Aorta (tissue), 5 donors: ENCODE measurements around the gene FAM90A1. TPM values are rescaled to one million over a fixed set of nuclear protein-coding genes. Genes with fewer than 3 reads are reported as not detected.
"Not testable (repeated sequence)": the region's sequence is repeated elsewhere in the genome, so short reads cannot be mapped to it uniquely, and the experiment has no call there.

ENCODE experiments used
- ATAC-seq: fragments of 200-7000 bp; cut with Tn5 transposase; one replicate; pipeline ENCODE4 v1.9.1; 2022; ENCODE audit warnings: moderate library complexity; ENCODE audit not compliant: low FRiP score
- DNase-seq, 2 donors: peaks; one replicate each; pipeline ENCODE4 v3.0.0-alpha.2; 2020
- H3K27ac ChIP-seq, 2 donors: one replicate each; pipeline ENCODE4 v1.5.1; 2013; ENCODE audit warnings: low read length in 2 of 2, mild to moderate bottlenecking in 2 of 2, moderate library complexity in 2 of 2, control low read depth in 1 of 2, inconsistent platforms in 1 of 2, low read depth in 1 of 2
- H3K27me3 ChIP-seq, 2 donors: one replicate each; pipeline ENCODE4 v1.6.1; 2013; ENCODE audit warnings: control low read depth in 1 of 2, low read length in 1 of 2, mild to moderate bottlenecking in 1 of 2, moderate library complexity in 1 of 2; ENCODE audit not compliant: insufficient read depth in 2 of 2, control insufficient read depth in 1 of 2
- H3K36me3 ChIP-seq, 2 donors: one replicate each; pipeline ENCODE4 v1.6.1; 2013; ENCODE audit warnings: control low read depth in 1 of 2, low read length in 1 of 2, mild to moderate bottlenecking in 1 of 2; ENCODE audit not compliant: insufficient read depth in 2 of 2, control insufficient read depth in 1 of 2
- H3K4me1 ChIP-seq, 2 donors: one replicate each; pipeline ENCODE4 v1.6.1; 2013; ENCODE audit warnings: low read length in 2 of 2, control low read depth in 1 of 2, mild to moderate bottlenecking in 1 of 2, moderate library complexity in 1 of 2; ENCODE audit not compliant: insufficient read depth in 2 of 2, control insufficient read depth in 1 of 2
- H3K4me3 ChIP-seq, 2 donors: one replicate each; pipeline ENCODE4 v1.5.1; 2013; ENCODE audit warnings: low read length in 2 of 2, control low read depth in 1 of 2, mild to moderate bottlenecking in 1 of 2
- H3K9me3 ChIP-seq: one replicate; pipeline ENCODE4 v1.6.1; 2013; ENCODE audit warnings: mild to moderate bottlenecking, low read length; ENCODE audit not compliant: control insufficient read depth
- WGBS, 2 donors: extraction: QIAGEN DNeasy Blood & Tissue Kit; methylation state at CpG; one replicate each; pipeline ENCODE4 v1.1.7; 2013; 5-methylcytosine and 5-hydroxymethylcytosine counted together
- intact Hi-C, 2 donors: fragments of 100-400 bp; cut with DNase I; formaldehyde crosslinking; loops; one replicate each; pipeline versions ENCODE4 v1.14.2 to v1.15.0; 2022
- polyA plus RNA-seq, 2 donors: library from polyadenylated mRNA; stranded (reverse); fragments of 200-250 nt; gene quantifications; one replicate each; pipeline ENCODE4 v1.2.3, GENCODE V29; 2013
- total RNA-seq, 2 donors: library from RNA; stranded (reverse); fragmentation: NEBNext Ultra II Directional; extraction: Animal tissue kit (Norgen Biotek cat#: 25700); gene quantifications; one replicate each; pipeline ENCODE4 v1.2.1, GENCODE V29; 2021
- donor health status: healthy with polysubstance abuse.
- donor health status: Bipolar disorder and iron deficiency.
- donor health status: DM: no; HTN: no; CAD: no.
- donor health status: DM: no; HTN: no; CAD: no.
- donor health status: DM: yes; HTN: yes; CAD: no.

FAM90A1 gene
- total and polyA plus RNA-seq, 4 donors = 0.13 to 0.32 (median 0.27) TPM; not detected in 1

DNA sequence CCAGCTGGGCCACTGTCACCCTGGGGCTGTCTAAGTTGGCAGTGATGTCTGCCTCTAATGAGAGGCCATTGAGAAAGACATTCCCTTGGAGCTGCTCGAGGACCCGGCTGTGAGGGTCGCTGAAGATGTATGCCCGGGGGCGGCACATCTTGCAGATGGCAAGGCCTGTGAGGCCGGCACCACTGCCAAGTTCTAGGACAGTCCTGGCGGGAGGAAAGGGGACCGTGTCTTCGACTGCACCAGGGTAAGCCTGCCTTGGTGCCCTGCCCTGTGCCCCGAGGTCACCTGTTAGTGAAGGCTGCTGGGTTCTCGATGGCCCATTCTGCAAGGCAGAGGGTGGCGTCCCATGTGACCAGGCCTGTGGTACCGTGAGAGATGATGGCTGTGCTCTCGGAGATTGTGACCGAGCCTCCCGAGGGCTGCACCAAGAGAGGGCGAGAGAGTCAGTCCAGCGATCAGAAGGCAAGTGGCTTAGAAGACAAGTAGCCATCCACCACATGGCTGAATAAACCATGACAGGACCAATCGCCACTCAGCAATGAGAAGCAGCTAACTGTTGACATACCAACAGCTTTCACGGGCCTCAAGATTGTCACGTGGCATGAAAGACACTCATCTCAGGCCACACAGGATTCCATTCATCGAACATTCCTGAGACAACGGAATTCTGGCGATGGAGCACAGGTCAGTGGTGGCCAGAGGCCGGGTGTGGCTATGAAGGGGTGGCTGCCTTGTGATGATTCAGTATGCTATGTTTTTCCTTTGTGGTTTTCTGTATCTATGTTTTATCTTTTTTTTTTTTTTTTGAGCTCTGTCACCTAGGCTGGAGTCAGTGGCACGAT lies 8.1 kb upstream of the FAM90A1 start:
- H3K36me3 ChIP-seq, H3K4me1 ChIP-seq, H3K9me3 ChIP-seq, ATAC-seq, H3K4me3 ChIP-seq, H3K27me3 ChIP-seq, H3K27ac ChIP-seq, DNase-seq: not testable (repeated sequence)
- WGBS, 2 donors = 86 to 91% methylated on average over 26 of the region's 26 CpGs
- intact Hi-C loops = loop anchor here (2.0 to 5.0 kb wide), 2 partner anchors 127 to 128 kb away; no protein-coding TSS in a partner anchor

DNA sequence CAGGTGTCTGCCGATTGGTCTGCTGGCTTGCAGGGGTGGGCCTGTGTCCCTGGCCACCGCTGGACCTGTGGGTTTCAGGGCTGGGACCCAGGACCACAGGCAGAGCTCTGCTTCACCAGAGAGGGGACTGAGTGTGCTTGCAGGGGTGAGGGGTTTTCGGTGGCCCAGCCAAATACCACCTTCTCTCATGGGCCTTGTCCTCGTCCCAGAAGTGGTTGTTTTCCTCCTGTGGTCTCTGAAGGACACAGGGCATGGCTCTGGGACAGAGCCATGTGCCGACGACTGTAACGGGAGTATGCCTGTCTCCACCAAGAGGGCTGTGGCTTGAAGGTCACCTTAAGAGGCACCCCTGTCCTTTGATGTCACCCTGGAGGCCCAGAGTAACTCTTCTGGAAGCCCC lies 7.3 kb upstream of the FAM90A1 start:
- H3K27me3 ChIP-seq, H3K27ac ChIP-seq, H3K9me3 ChIP-seq, H3K36me3 ChIP-seq, H3K4me3 ChIP-seq, DNase-seq, ATAC-seq, H3K4me1 ChIP-seq: not testable (repeated sequence)
- 75 to 84% methylated on average over 7 of the region's 7 CpGs for WGBS, 2 donors
- intact Hi-C loops = loop anchor here in 1 of 2 donors (5.0 kb wide), 1 partner anchor 127 kb away; no protein-coding TSS in a partner anchor

DNA sequence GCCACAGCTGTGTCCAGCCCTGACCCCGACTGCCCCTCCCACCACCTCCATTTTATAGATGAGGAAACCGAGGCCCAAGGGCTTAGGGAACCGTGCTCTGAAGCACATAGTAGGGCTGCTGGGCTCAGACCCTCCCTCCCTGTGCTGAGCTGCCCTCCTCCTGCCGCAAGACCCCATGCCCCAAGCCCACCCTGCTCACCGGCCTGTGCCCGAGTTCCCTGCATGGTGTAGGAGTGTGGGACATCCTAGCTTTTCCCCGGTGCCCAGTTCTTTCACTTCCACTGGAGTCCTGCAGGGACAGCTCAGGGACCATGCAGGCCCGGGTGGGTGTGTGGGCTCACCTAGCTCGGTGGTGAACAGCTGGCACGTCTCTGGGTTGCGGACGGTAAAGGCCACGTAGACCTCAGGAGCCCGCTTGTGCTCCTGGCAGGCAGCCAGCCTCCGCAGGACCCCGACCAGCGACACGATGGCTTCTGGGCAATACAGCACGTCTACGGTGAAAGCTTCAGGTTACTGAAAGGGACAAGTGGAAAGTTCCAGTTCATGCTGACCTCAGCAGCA lies 6.6 kb upstream of the FAM90A1 start:
- H3K36me3 ChIP-seq, H3K4me3 ChIP-seq, intact Hi-C loops, H3K27ac ChIP-seq, H3K4me1 ChIP-seq, H3K27me3 ChIP-seq, DNase-seq, H3K9me3 ChIP-seq, ATAC-seq: not testable (repeated sequence)
- WGBS, 2 donors = 79 to 88% methylated on average over 17 to 20 of the region's 20 CpGs

DNA sequence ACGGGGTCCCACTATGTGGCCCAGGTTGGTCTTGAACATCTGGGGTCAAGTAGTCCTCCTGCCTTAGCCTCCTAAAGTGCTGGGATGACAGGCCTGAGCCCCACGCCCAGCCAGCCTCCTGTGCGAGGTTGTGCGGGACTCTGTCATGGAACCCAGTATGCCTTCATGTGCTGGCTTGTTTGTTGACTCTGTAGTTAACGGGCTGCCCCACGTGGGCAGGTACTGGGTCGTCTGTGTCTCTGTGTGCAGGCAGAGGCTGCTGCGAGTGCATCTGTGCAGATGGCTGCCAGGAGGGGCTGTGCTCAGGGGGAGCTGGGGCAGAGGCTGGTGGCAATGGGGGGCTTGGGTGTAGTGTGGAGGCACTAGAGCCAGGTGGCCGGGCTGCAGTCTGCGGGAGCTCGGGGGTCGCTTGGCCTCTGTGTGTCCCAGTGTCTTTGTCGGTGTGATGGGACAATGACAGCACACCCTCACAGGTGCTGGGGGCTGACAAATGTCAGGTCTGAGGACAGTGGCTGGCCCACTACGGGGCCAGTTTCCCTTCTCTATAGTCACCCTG lies 6.0 kb upstream of the FAM90A1 start:
- H3K4me1 ChIP-seq, ATAC-seq, H3K9me3 ChIP-seq, H3K27ac ChIP-seq, intact Hi-C loops, H3K4me3 ChIP-seq, H3K36me3 ChIP-seq, DNase-seq, H3K27me3 ChIP-seq: not testable (repeated sequence)
- WGBS, 2 donors = 89 to 91% methylated on average over 14 of the region's 14 CpGs

DNA sequence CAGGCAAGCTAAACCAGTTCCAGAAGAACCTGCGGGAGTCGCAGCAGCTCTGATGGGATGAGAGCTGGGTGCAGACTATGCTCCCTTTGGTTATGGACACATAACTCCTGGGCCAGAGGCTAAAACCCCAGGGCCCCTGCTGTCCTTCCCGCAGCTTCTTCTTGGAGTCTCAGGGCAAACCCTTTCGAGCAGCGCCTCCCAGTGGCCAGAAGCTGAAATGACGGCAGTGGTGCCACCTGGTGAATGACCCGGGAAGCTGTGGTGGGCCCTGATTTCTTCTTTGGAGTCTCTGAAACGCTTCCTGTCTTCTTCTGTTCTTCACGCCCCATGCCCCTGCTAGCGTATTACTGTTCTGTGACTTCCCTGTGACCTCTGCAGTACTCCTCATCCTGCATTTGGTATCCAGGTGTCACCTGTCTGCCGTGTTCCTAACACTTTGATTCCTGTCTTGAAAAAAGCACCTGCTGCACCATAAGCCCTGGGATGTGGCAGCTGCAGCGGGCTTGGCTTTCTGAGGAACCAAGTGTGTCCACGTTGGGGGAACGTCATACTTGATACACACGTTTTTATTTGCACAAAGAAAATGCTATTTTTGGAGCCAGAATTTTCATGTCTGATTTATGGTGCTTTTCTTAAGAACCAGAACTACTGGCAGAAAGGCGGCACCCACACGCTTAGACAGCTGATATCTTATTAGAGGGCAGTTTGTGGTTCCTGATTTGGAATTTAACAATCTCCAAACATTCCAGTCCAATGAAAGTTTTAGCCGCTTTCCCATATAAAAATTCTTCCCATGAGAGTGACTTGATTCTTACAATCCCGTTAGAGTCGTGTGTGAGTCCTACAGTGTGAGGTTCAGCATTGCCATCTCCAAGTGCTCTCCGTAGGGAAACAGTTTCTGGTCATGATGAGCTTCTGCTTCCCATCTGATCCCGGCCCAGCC lies 4.5 kb upstream of the FAM90A1 start:
- H3K4me3 ChIP-seq, intact Hi-C loops, H3K27ac ChIP-seq, H3K9me3 ChIP-seq, H3K36me3 ChIP-seq, ATAC-seq, H3K27me3 ChIP-seq, H3K4me1 ChIP-seq: not testable (repeated sequence)
- 8 to 10% methylated on average over 22 of the region's 22 CpGs for WGBS, 2 donors
- peak; percentile 69 to 81 for DNase-seq

DNA sequence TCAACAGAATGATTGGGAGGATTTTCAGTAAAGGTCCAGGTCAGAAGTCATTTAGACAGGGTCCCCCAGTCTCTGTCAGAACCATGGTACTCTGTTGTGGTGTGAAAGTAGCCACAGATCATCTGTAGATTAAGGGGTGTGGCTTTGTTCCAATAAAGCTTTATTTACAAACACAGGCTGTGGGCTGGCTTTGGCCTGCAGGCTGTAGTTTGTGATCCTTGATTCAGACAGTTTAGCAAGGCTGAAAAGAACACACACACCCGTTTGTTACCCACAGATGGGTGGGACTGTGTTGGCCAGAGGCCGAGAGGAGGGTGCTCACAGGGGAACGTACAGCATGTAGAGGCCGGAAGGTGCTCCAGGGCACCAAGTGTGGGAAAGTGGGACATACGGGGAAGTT lies 3.6 kb upstream of the FAM90A1 start:
- intact Hi-C loops, ATAC-seq: not testable (repeated sequence)

DNA sequence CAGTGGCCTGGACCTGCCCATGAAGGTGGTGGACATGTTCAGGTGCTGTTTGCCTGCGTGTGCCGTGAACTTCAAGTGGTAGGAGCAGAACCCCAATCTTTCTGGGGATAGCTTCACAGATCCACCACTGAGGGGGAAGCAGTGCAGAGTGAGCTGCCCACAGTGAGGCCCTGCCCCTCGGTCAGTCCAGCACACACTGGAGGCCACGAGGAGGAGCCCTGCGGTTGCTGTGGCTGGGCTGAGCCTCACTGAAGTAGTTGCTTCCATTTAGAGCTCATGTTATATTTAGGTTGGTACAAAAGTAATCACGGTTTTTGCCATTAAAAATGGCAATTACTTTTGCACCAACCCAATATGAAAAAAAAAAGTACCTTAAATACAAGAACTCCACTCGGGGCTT lies 2.1 kb upstream of the FAM90A1 start:
- DNase-seq, H3K36me3 ChIP-seq, H3K27ac ChIP-seq, H3K4me1 ChIP-seq, ATAC-seq, intact Hi-C loops, H3K4me3 ChIP-seq, H3K27me3 ChIP-seq, H3K9me3 ChIP-seq: not testable (repeated sequence)
- WGBS, 2 donors = 54 to 63% methylated on average over 7 of the region's 7 CpGs

More for the DNA sequence above, 3.6 kb upstream of the FAM90A1 start:
- not testable (repeated sequence) for H3K27ac ChIP-seq, H3K36me3 ChIP-seq, DNase-seq, H3K4me3 ChIP-seq, H3K9me3 ChIP-seq, H3K27me3 ChIP-seq, H3K4me1 ChIP-seq
- 27 to 45% methylated on average over 3 to 5 of the region's 5 CpGs for WGBS, 2 donors

DNA sequence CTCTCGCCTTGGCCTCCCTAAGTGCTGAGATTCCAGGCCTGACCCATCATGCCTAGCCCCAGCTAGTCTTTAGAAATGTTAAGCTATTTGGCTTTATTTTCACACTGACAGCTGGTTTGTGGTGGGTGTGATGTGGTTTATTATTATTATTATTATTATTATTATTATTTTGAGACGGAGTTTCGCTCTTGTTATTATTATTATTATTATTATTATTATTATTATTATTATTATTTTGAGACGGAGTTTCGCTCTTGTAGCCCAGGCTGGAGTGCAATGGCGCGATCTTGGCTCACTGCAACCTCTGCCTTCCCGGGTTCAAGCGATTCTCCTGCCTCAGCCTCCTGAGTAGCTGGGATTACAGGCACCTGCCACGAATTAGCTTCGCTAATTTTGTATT lies 1.2 kb upstream of the FAM90A1 start:
- DNase-seq, ATAC-seq, H3K4me3 ChIP-seq, H3K27me3 ChIP-seq, H3K36me3 ChIP-seq, intact Hi-C loops, H3K9me3 ChIP-seq, H3K27ac ChIP-seq, H3K4me1 ChIP-seq: not testable (repeated sequence)
- WGBS, 2 donors = 89 to 94% methylated on average over 11 of the region's 11 CpGs
